Uterus (tissue), 2 donors: ENCODE measurements around the gene MARCHF6.

Source experiments
- CTCF ChIP-seq, 4 experiments: fragments of 200-600 bp in 2 of 4; fragments of 450-650 bp in 2 of 4; sonication (generic) in 2 of 4; IDR thresholded peaks; one replicate each; pipeline ENCODE4 v1.5.1; 2016 to 2019; ENCODE audit warnings: antibody characterized with exemption in 4 of 4, mild to moderate bottlenecking in 2 of 4, moderate library complexity in 1 of 4
- POLR2A ChIP-seq, 2 donors: fragments of 450-650 bp; IDR thresholded peaks; one replicate each; pipeline ENCODE4 v1.6.1; 2016; ENCODE audit warnings: antibody characterized with exemption in 2 of 2, mild to moderate bottlenecking in 1 of 2, moderate library complexity in 1 of 2

DNA sequence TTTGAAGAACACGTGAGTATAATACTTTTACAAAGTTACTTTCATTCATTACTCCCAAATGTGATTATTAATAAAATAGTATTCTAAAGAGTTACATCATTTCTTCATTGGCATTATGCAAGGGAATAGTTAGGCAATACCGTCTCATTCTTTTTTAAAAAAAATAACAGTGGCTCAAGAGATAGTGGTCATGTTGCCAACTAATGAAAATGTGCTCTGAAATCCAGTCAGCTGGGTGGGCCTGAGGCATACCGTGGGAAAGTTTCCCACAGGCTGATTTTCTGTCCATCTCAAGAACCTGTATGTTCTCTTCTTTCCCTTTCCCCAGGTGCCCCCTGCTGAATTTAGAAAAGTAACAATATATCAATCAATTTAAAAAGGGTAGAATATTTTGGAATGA is 47.3 kb downstream of the MARCHF6 start:
- TF ChIP-seq POLR2A (IDR thresholded peaks at IDR 0.05) (no peak), CTCF (IDR thresholded peaks at IDR 0.05) (no peak)
